Measurements from ENCODE around the gene IPO8.

DNA sequence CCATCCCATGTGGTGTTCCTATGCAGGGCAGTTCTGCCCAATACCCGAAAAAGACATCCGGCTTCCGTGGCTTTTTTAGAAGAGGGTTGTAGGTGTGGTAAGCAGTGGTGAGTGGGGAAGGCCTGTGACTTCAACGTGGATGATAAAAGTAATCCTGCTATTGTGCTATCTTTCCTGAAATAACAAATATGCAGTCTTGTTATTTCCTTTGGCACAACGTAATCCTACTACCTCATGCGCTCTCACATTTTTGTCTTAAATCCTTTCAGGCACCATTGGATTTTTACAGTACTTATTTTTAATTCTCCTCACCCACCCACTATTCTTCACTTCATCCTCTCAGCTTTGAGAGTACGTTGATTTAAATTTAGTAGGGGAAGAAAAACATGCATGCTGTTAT, 96.8 kb downstream of the IPO8 start:
- TF ChIP-seq POLR2A (IDR thresholded peaks at IDR 0.05): no peak
- TF ChIP-seq, protein P1, sequence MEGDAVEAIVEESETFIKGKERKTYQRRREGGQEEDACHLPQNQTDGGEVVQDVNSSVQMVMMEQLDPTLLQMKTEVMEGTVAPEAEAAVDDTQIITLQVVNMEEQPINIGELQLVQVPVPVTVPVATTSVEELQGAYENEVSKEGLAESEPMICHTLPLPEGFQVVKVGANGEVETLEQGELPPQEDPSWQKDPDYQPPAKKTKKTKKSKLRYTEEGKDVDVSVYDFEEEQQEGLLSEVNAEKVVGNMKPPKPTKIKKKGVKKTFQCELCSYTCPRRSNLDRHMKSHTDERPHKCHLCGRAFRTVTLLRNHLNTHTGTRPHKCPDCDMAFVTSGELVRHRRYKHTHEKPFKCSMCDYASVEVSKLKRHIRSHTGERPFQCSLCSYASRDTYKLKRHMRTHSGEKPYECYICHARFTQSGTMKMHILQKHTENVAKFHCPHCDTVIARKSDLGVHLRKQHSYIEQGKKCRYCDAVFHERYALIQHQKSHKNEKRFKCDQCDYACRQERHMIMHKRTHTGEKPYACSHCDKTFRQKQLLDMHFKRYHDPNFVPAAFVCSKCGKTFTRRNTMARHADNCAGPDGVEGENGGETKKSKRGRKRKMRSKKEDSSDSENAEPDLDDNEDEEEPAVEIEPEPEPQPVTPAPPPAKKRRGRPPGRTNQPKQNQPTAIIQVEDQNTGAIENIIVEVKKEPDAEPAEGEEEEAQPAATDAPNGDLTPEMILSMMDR (IDR thresholded peaks at IDR 0.05): no peak

Measured in stomach (tissue), 4 donors.